ENCODE results near the gene RASSF9. TPM values are rescaled to one million over a fixed set of nuclear protein-coding genes. Genes with fewer than 3 reads are reported as not detected.

The RASSF9 gene
- total RNA-seq, 1 donor from 2014 or later, result 2.1 TPM

- peak; percentile 65 for TF ChIP-seq CTCF (IDR thresholded peaks at IDR 0.05; ENCODE audit: insufficient read depth, low read length, severe bottlenecking)
- no peak for FAIRE-seq
- no peaks in the 10 kb centered on the region for H3K36me3 ChIP-seq (ENCODE audit: control insufficient read depth, insufficient read depth, low read length)
- H3K4me3 ChIP-seq (ENCODE audit: low read depth, low read length), result no peak overlapping the region
- H3K27me3 ChIP-seq (ENCODE audit: control insufficient read depth, insufficient read depth, low read length), result no peaks in the 10 kb centered on the region
- peak; percentile 71 for DNase-seq (ENCODE audit: low read depth)
Observed at GRCh38 chr12:85866986-85867776, 31.0 kb upstream of the RASSF9 start.

- Histone ChIP-seq H3K36me3 (ENCODE audit: control insufficient read depth, insufficient read depth, low read length) (no peaks in the 10 kb centered on the region), H3K4me3 (ENCODE audit: low read depth, low read length) (no peak overlapping the region), H3K27me3 (ENCODE audit: control insufficient read depth, insufficient read depth, low read length) (no peaks in the 10 kb centered on the region)
- TF ChIP-seq CTCF (IDR thresholded peaks at IDR 0.05; ENCODE audit: insufficient read depth, low read length, severe bottlenecking), result no peak
- no peak for FAIRE-seq
- DNase-seq (ENCODE audit: low read depth), result peak; percentile 14
Observed at GRCh38 chr12:85865890-85866289, 29.7 kb upstream of the RASSF9 start.

- Histone ChIP-seq H3K4me3 (ENCODE audit: low read depth, low read length) (no peak overlapping the region), H3K36me3 (ENCODE audit: control insufficient read depth, insufficient read depth, low read length) (no peaks in the 10 kb centered on the region), H3K27me3 (ENCODE audit: control insufficient read depth, insufficient read depth, low read length) (no peaks in the 10 kb centered on the region)
- FAIRE-seq (peak; percentile 55), DNase-seq (ENCODE audit: low read depth) (no peak)
- TF ChIP-seq CTCF (IDR thresholded peaks at IDR 0.05; ENCODE audit: insufficient read depth, low read length, severe bottlenecking), result no peak
Observed at GRCh38 chr12:85856966-85857365, 20.8 kb upstream of the RASSF9 start.

GRCh38 chr12:85855305-85855704 lies 19.1 kb upstream of the RASSF9 start:
- Histone ChIP-seq H3K27me3 (ENCODE audit: control insufficient read depth, insufficient read depth, low read length) (no peaks in the 10 kb centered on the region), H3K4me3 (ENCODE audit: low read depth, low read length) (no peak overlapping the region), H3K36me3 (ENCODE audit: control insufficient read depth, insufficient read depth, low read length) (no peaks in the 10 kb centered on the region)
- DNase-seq (ENCODE audit: low read depth) (no peak), FAIRE-seq (no peak)
- no peak for TF ChIP-seq CTCF (IDR thresholded peaks at IDR 0.05; ENCODE audit: insufficient read depth, low read length, severe bottlenecking)

- DNase-seq (ENCODE audit: low read depth) (no peak), FAIRE-seq (no peak)
- Histone ChIP-seq H3K4me3 (ENCODE audit: low read depth, low read length) (no peak overlapping the region), H3K36me3 (ENCODE audit: control insufficient read depth, insufficient read depth, low read length) (no peaks in the 10 kb centered on the region), H3K27me3 (ENCODE audit: control insufficient read depth, insufficient read depth, low read length) (no peaks in the 10 kb centered on the region)
- TF ChIP-seq CTCF (IDR thresholded peaks at IDR 0.05; ENCODE audit: insufficient read depth, low read length, severe bottlenecking), result no peak
Observed at GRCh38 chr12:85849344-85849743, 13.1 kb upstream of the RASSF9 start.
